Skin epidermis (tissue), 12 donors: Measurements from ENCODE around the gene SLC6A2.

Experiments used
- H3K27ac ChIP-seq, 21 experiments: fragments of 200-600 bp; sonication (generic) in 11 of 21; one replicate each; pipeline ENCODE4 v1.5.0; 2020; ENCODE audit warnings: mild to moderate bottlenecking in 3 of 21, inconsistent platforms in 2 of 21, moderate library complexity in 2 of 21
- H3K4me3 ChIP-seq, 7 experiments: fragments of 200-600 bp; sonication (generic) in 2 of 7; one replicate each; pipeline ENCODE4 v1.5.0; 2020; ENCODE audit warnings: inconsistent platforms in 2 of 7, mild to moderate bottlenecking in 2 of 7, moderate library complexity in 1 of 7

SLC6A2 gene

DNA sequence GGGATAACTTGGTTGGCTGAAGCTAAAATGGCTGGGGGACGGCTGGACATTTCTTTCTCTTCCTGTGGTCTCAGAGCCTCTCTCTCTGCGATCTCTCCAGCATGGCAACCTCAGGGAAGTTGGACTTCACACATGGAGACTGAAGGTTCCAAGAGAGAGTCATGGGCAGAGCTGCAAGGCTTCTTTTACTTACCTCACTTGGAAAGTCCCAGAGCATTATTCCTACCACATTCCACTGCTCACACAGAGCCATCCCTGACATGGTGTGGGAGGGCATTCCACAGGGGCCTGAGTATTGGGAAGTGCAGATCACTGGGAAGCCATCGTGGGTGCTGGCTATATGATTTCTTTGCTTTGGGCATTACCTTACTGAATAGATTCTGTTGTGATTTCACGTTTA is 9.8 kb upstream of the SLC6A2 start:
- Histone ChIP-seq H3K4me3 (no peak overlapping the region), H3K27ac (no peak overlapping the region)

DNA sequence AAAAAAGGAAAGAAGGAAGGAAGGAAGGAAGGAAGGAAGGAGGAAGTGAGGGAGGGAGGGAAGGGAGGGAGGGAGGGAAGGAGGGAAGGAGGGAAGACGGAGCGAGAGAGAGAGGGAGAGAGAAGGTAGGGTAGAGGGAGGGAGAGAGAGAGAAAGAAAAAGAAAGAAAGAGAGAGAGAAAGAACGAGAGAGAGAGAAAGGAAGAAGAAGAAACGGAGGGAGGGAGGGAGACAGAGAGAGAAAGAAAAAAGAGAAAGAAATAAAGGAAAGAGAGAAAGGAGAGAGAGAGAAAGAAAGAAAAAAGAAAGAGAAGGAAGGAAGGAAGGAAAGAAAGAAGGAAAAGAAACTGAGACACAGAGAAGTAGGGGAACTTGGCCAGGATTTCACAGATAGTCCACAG is 8.4 kb upstream of the SLC6A2 start:
- Histone ChIP-seq H3K27ac (no peak overlapping the region), H3K4me3 (no peak overlapping the region)

DNA sequence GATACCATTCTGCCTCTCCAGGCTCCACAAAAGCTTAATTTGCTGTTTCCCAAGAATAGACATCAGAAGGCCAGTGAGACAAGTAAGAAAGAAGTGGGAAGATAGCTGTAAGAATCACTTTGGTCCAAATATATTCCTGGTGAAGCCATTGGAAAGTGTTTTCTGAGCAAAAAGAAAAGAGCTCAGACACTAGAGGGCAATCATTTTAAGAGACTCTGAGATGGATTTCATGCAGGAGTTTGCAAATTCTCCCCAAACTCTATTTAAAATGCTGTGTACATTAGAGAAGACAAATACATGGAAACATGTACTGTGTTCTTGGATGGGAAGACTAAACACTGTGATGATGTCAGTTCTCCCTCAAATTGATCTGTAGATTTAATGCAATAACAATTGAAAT is 8.0 kb upstream of the SLC6A2 start:
- no peak overlapping the region for H3K4me3 ChIP-seq
- no peak overlapping the region for H3K27ac ChIP-seq

DNA sequence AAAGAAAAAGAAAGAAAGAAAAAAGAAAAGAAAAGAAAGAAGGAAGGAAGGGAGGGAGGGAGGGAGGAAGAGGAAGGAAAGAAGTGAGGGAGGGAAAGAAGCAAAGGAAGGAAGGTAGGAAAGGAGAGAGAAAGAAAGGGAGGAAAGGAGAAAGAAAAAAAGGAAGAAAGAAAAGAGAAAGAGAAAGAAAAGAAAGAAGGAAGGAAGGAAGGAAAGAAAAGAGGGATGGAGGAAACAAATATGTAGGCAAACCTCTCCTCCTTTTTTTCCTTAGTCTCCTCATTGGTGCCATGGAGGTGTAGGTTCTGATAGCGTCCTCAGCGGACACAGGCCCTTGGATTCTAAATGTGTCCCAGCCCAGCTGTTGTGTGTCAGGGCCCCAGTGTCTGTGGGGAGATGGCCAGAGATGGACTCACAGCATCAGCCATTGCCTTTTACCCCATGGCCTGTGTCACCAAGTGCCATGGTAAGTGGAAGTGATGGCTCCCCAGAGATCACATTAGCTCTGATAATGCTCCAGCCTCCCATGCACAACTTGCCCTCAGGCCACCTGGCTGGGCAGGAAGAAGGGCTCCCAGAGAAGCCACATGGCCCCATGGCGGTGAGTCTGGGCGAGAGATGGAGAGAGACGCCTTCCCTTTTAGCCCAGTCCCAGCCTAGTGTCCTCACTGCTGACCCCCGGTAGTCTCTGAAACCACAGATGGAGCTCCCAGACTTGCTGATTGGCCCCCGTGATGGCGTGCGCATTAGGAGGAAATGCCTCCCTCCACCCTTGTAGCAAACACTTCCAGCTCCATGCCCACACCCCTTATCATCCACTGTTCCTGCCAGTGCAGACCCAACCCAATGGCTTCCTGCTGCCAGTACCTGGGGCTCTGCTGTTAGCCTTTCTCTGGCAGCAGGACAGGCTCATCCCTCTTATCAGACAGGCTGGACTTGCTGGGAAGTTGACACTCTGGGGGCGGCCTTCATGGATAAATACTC is 3.7 kb upstream of the SLC6A2 start:
- H3K4me3 ChIP-seq, result no peak overlapping the region
- no peak overlapping the region for H3K27ac ChIP-seq

DNA sequence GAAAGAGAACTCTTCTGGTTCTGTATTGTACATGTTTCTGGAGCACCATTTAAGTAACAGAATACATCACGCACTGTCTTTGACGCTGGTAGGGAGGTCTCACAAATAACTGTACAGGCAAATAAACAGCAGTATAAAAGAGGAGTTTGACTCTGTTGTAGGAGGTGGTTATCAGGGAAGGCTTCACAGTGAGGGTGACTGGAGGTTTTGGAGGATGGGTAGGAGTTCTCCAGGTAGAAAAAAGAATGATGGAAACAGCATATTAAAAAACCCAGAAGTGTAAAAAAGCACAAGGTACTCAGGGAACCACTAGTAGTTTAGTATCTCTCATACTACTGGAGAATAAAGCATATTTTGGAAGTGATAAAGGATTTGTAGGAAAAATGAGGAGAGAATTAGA is 2.7 kb upstream of the SLC6A2 start:
- no peak overlapping the region for H3K4me3 ChIP-seq
- no peak overlapping the region for H3K27ac ChIP-seq

DNA sequence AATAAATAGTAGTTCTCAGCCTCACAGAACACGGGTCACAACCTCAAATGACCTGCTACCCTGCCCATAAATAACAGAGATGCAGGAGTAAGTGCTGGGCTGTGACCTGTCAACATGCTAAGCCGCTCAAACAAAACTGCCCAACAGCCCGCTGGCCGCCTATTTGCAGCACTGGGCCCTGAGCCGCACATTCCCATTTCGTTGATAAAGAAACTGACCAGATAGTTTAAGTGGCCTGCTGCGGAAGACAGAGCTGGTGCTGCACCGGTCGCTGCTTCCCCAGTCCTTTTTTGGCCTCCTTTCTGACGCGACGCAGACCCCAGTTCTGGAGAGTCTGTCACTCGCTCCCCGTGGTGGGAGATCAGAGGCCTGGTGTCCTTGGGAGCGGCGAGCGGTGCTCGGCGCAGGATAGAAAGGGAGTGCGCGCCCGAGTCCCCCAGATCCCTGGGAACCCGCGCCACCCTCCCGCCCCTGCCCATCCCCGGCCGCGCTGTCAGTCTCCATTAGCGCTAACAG is 349 bp upstream of the SLC6A2 start:
- no peak overlapping the region for H3K27ac ChIP-seq
- H3K4me3 ChIP-seq, result peak overlapping the region; percentile 11 to 41 (median 20)

DNA sequence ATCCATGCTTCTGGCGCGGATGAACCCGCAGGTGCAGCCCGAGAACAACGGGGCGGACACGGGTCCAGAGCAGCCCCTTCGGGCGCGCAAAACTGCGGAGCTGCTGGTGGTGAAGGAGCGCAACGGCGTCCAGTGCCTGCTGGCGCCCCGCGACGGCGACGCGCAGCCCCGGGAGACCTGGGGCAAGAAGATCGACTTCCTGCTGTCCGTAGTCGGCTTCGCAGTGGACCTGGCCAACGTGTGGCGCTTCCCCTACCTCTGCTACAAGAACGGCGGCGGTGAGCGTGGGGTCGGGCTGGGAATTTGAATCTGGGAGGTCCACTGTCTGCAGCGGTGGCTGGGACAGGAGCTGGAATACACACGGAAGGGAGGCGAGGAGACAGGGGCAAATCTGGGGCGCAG is 904 bp downstream of the SLC6A2 start:
- Histone ChIP-seq H3K27ac (no peak overlapping the region), H3K4me3 (peak overlapping the region in 4 of 7 experiments; percentile 12 to 41 (median 22))

DNA sequence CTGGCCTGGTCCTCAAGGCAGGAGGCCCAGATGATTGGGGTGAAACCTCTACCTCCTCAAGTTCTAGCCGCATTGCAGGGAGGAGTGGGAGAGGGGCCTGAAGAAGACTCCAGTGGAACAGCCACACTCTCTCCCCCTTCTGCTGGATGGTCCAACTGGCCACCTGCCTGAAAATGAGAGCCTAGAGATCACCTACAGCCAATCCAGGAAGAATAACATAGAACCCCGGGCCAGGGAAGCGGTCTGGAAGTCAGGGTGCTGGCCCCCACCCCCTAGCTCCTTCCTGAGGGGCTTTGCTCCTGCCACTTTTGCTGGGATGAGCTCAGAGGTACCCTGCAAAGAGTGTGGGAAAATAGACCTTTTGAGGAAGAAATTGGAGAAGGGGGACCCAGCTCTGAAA is 1.8 kb downstream of the SLC6A2 start:
- Histone ChIP-seq H3K4me3 (no peak overlapping the region), H3K27ac (no peak overlapping the region)

DNA sequence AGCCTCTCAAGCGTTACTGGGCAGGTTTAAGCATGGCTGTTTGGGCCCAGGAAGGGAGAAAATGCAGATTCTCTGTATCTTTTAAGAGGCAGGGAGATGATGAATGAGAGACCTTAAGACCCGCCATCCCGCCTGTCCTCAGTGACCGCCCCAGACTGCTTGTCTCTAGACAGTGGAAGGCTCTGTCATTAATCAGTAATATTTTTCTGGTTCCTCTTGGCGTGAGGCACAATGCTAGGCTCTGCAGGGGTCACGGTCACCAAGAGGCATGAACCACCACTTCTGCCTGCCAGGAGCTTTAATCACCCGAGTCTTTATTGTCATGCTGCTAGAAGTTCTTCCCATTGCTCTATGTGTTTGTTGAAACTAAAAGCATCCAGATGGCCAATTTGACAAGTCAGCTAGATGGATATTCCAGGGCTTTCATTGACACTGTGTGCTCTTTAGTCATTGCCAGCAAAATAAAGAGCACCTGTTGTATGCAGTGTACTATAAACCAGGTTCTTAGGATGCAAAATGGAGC is 3.2 kb downstream of the SLC6A2 start:
- no peak overlapping the region for H3K4me3 ChIP-seq
- no peak overlapping the region for H3K27ac ChIP-seq

DNA sequence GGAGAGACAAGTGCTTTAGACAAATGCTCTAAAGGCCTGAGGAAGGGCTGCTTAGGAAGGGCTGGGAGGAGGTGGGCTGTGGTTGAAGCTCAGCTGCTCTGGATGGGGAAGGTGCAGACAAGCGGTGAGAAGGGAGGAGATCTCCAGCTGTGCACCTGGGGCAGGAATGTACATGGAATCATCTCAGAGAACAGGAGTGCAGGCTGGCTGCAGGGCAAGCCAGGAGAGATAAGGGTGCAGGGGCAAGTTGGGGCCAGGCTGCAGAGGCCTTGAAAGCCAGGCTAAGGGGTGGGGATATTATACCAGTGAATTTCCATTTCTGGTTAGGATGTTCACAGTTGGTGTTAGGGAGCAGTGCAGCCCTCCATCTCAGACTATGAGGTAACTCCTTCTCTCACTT is 4.2 kb downstream of the SLC6A2 start:
- Histone ChIP-seq H3K4me3 (no peak overlapping the region), H3K27ac (peak overlapping the region in 1 of 21 experiments; percentile 35)

DNA sequence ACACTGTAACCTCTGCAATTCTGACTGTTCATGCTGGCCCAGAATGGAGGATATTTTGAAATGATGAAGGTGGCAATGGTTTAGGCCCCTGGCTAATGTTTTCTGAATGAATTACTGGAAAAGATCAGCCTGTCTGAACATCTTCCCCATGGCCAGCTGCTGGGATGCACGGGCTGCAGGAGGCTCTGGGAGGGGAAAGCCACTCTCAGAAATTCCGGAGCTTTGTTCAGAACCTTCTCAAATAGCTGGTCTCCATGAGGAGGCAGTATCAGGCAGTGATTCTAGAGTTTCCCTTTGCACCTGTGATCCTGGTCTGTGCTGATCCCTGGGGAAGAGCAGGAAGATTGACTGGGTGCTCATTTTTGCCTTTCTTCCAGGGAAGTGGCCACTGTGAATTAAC is 5.0 kb downstream of the SLC6A2 start:
- H3K4me3 ChIP-seq, result no peak overlapping the region

DNA sequence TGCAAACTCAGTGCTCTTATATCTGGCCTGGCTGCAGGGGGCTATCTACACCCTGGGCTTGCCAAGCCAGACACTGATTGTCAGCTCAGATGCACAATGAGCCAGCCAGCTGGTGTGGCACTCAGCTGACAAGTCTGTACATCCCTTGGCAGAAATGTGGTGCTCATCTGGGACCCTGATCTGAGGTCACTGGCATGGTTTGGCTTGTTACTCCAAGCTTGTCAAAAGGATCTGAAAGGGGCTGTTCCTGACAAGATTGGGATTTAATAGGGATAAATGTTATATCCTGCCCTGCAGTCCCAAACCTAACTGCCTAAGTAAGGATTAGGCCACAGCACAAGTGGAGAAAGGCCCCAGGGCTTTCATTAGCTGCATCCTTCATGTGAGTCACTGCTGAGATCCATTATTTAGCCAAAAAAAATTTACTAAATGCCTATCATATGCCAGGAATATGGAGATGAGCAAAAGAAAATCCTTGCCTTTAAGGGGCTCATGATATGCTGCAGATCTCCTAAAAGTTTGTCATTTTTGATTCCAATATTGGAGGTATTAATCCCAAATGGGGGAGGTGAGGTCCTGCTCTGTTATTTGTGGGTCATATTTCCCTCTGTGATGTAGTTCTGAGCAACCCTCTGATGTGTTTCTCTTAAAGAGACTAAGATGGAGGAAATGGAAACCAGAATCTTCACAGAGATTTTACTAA is 6.3 kb downstream of the SLC6A2 start:
- Histone ChIP-seq H3K4me3 (no peak overlapping the region), H3K27ac (peak overlapping the region in 9 of 21 experiments; percentile 5 to 56 (median 37))

More for the DNA sequence above, 5.0 kb downstream of the SLC6A2 start:
- H3K27ac ChIP-seq, result peak overlapping the region in 3 of 21 experiments; percentile 4 to 40 (median 35)

DNA sequence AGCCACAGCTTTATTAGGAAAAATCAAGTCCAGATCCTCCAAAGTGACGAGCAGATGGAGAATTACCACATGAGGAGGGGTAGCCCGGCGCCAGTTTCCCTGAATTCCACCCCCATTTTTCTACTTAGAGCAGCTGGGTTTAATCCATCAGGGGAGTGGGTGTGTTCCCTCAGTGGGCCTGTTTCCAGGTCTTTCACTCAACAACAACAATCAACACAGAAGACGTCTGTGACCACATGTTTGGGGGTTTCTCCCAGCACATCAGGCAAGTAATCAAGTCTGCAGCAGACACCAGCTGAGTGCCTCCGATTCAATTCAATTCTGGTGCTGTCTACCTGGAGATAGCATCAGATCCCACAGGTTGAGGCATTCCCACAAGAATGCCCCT is 6.8 kb downstream of the SLC6A2 start:
- Histone ChIP-seq H3K27ac (peak overlapping the region in 6 of 21 experiments; percentile 11 to 56 (median 42)), H3K4me3 (no peak overlapping the region)

DNA sequence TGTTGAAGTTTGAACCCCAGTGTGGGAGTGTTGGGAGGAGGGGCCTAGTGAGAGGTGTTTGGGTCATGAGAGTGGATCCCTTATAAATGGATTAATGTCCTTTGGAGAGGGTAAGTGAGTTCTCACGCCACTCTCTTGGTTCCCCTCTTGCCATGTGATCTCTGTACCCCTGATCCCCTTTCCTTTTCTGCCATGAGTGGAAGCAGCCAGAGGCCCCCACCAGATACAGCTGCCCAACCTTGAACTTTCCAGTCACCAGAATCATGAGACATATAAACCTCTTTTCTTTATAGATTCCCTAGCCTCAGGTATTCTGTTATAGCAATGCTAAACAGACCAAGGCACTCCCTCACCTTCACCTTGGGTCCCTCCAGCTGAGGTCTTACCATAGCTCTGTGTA is 7.4 kb downstream of the SLC6A2 start:
- no peak overlapping the region for H3K4me3 ChIP-seq
- peak overlapping the region in 9 of 21 experiments; percentile 3 to 56 (median 31) for H3K27ac ChIP-seq

DNA sequence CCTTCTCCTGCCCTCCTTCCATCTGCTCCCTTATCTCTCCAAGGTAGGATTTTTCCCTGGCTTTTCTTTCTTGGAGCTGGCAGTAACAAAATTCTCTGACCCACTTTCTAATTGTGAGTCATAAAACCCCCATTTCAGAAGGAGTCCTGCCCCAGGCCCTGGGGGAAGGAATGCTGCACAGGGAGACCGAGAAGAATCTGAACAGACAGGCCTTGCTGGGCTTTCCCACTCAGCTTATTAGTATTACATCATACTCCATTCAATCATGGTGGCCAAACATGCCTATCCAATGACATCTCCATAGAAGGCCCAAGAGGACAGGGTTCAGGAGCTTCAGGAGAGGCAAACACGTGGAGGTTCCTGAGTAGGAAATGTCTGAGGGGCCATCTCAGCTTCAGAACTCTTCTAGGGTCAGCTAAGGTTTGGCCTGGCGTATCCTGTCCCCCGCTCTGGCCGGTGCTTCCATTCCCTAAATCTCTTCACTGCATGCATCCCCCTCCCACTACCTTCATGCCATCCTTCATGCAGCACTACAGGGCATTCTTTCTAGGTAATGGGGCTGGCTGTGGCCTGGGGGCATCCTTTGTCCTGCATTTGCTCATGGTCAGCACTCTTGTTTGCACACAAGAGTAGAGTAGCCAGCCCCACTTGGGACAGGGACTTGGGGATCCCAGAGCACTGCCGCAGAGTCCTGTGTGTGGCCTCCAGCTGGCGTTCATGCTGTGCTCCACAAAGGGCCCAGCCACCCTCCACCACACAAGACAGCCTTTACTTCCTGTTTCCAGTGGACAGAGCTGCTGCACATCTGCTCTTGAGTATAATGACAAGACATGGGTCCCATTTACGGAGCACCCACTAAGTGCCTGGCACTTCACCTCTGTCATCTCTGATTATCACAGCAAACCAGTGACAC is 8.2 kb downstream of the SLC6A2 start:
- H3K27ac ChIP-seq, result peak overlapping the region in 8 of 21 experiments; percentile 3 to 56 (median 24)
- H3K4me3 ChIP-seq, result no peak overlapping the region

DNA sequence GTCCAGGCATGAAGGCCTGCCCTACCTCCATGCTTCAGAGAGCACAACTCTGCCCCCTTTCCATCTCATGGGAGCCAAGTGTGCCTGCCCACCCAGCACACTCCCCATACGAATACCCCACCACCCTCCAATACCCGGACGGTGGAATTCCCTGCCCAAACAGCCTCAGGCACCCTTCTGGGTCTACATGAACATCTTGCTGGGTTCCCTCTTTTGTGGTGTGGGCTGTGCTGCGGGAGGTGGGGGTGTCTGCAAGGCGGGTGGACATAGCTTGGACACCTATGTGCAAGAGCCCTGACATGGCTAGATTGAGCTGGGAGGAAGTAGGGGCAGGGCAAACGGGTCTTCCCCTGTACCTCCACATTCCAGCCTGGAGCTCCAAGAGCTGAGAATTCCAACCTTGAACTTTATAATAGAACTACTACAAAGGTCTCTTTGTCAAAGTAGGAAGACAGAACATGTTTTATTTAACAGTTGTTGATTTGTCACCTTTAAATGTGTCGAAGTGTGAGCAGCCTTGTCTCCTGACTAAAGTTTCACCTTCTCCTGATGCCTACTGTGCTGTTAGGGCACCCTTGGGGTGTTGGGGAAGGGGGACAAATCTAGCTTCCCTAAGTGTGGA is 9.1 kb downstream of the SLC6A2 start:
- no peak overlapping the region for H3K4me3 ChIP-seq
- H3K27ac ChIP-seq, result no peak overlapping the region

DNA sequence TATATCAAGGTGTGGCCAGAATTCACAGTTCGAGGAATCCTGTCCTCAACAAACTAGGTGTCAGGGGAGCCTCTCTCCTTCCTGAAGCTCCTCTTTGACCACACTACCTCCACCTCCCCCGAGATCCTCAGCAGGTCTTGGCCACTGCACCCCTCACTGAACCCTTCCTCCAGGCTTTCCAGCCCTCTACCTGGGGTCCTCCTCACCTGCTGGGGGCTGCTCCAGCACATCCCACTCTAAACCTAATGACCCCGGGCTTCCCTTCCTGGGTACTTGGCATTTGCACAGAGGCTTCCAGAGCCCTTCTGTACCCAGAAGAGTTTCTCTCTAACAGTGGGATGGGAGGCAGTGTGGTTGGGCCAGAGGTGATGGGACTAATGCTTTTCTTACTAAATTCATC is 9.7 kb downstream of the SLC6A2 start:
- no peak overlapping the region for H3K4me3 ChIP-seq
- H3K27ac ChIP-seq, result no peak overlapping the region

DNA sequence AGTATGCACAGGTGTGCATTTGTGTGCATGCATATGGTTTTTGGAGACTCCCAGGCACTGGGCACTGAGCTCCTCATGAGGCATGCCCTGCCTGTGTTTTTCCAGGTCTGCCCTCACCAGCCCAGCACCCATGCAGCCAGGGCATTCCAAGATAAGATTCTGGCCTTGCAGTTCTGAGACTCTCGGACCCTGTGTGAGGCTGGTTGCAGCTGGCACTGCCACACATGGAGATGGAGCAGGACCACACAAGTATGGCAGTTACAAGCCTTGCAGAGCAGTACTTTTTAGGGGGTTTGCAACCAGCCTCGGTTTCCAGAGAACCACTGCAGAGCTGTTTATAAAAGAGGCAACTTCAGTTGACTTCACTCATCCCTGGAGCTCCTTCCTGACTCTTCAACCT is 10.2 kb downstream of the SLC6A2 start:
- no peak overlapping the region for H3K4me3 ChIP-seq
- H3K27ac ChIP-seq, result no peak overlapping the region

DNA sequence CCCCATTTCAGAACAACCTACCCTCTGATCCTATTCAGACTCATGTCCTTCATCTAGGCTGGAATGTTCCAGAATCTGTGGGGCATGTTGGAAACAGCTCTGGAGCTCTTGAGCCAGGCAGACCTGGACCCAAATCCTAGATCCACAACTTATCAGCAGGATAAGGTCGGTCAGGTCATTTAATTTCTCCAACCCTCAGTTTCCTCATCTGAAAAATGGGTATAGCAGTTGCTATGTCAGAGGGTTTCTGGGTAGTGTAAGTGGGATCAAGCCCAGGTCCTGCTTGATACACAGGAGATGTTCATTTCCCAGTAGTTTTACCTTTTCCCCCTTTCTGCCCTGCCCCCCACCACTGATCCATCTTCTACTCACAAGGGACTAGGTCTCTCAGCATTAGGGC is 12.0 kb downstream of the SLC6A2 start:
- Histone ChIP-seq H3K4me3 (no peak overlapping the region), H3K27ac (peak overlapping the region in 4 of 21 experiments; percentile 11 to 47 (median 32))
